ENCODE results near the gene IGFALS.

GRCh38 chr16:1839554-1839953 lies 46.0 kb upstream of the IGFALS start:
- TF ChIP-seq, protein P1, sequence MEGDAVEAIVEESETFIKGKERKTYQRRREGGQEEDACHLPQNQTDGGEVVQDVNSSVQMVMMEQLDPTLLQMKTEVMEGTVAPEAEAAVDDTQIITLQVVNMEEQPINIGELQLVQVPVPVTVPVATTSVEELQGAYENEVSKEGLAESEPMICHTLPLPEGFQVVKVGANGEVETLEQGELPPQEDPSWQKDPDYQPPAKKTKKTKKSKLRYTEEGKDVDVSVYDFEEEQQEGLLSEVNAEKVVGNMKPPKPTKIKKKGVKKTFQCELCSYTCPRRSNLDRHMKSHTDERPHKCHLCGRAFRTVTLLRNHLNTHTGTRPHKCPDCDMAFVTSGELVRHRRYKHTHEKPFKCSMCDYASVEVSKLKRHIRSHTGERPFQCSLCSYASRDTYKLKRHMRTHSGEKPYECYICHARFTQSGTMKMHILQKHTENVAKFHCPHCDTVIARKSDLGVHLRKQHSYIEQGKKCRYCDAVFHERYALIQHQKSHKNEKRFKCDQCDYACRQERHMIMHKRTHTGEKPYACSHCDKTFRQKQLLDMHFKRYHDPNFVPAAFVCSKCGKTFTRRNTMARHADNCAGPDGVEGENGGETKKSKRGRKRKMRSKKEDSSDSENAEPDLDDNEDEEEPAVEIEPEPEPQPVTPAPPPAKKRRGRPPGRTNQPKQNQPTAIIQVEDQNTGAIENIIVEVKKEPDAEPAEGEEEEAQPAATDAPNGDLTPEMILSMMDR (IDR thresholded peaks at IDR 0.05): no peak
- no peak for TF ChIP-seq POLR2A (IDR thresholded peaks at IDR 0.05)

Data from esophagus squamous epithelium (tissue), 4 donors.